SH-SY5Y (cell line): ENCODE measurements around the gene DIAPH3.

Source experiments
- GATA2 ChIP-seq: IDR thresholded peaks from 2 replicates; pipeline ENCODE4 v1.6.1; 2011; ENCODE audit warnings: mild to moderate bottlenecking, low read depth, low read length
- GATA3 ChIP-seq: IDR thresholded peaks from 2 replicates; pipeline ENCODE4 v1.6.1; 2011; ENCODE audit warnings: low read depth, mild to moderate bottlenecking, low read length, moderate library complexity

GRCh38 chr13:60174113-60174512 is 10.4 kb upstream of the DIAPH3 start:
- TF ChIP-seq GATA2 (no peak), GATA3 (no peak)
